Vagina (tissue), 2 donors: ENCODE data around the gene SLC29A1. TPM values are rescaled to one million over a fixed set of nuclear protein-coding genes. Genes with fewer than 3 reads are reported as not detected.
A peak's percentile ranks its signal among the peaks of the same experiment; 100 is the strongest.

Experiments used
- DNase-seq, 2 donors: peaks; one replicate each; pipeline ENCODE4 v3.0.0-alpha.2; 2017; ENCODE audit errors: extremely low spot score in 2 of 2
- H3K27ac ChIP-seq: fragments of 200-600 bp; sonication (generic); one replicate; pipeline ENCODE4 v1.5.1; 2019
- H3K27me3 ChIP-seq: fragments of 200-600 bp; sonication (generic); one replicate; pipeline ENCODE4 v1.5.1; 2019
- H3K36me3 ChIP-seq, 2 donors: fragments of 200-600 bp; sonication (generic); one replicate each; pipeline ENCODE4 v1.5.1; 2017 to 2019
- H3K4me1 ChIP-seq: fragments of 200-600 bp; sonication (generic); one replicate; pipeline ENCODE4 v1.5.1; 2019
- H3K4me3 ChIP-seq, 2 donors: fragments of 200-600 bp; sonication (generic); 1 replicate in 1 of 2; 2 replicates in 1 of 2; pipeline ENCODE4 v1.5.1; 2016 to 2019
- H3K9me3 ChIP-seq: fragments of 200-600 bp; sonication (generic); one replicate; pipeline ENCODE4 v1.5.1; 2019
- CTCF ChIP-seq, 3 experiments: fragments of 450-650 bp in 2 of 3; fragments of 200-600 bp in 1 of 3; sonication (generic) in 1 of 3; IDR thresholded peaks; one replicate each; pipeline ENCODE4 v1.5.1; 2017 to 2019; ENCODE audit warnings: antibody characterized with exemption in 3 of 3, mild to moderate bottlenecking in 2 of 3, moderate library complexity in 2 of 3
- POLR2A ChIP-seq, 2 donors: fragments of 450-650 bp; IDR thresholded peaks; one replicate each; pipeline ENCODE4 v1.6.1; 2017; ENCODE audit warnings: antibody characterized with exemption in 2 of 2, mild to moderate bottlenecking in 2 of 2, moderate library complexity in 2 of 2
- POLR2AphosphoS5 ChIP-seq, 2 donors: sonication (generic); formaldehyde crosslinking; IDR thresholded peaks; one replicate each; pipeline ENCODE4 v1.9.0; 2017; ENCODE audit warnings: antibody characterized with exemption in 2 of 2, mild to moderate bottlenecking in 2 of 2, low read depth in 1 of 2; ENCODE audit not compliant: insufficient read depth in 1 of 2
- intact Hi-C: fragments of 100-400 bp; cut with DNase I; formaldehyde crosslinking; loops from one replicate; pipeline ENCODE4 v1.15.1; 2023
- total RNA-seq: library from RNA; depleted of rRNA; stranded (reverse); fragments of >200 nt; gene quantifications from one replicate; pipeline ENCODE4 v1.2.3, GENCODE V29; 2016

SLC29A1 gene
- total RNA-seq, result 51.1 TPM

- DNase-seq, result no peak
- intact Hi-C loops, result no loop called here
- Histone ChIP-seq H3K36me3 (no peaks in the 10 kb centered on the region), H3K27me3 (no peaks in the 10 kb centered on the region), H3K9me3 (no peaks in the 10 kb centered on the region), H3K4me1 (peaks cover 85% of the 10 kb centered on the region), H3K4me3 (peak within 1 kb of the TSS; percentile 67 to 74), H3K27ac (peak within 1 kb of the TSS; percentile 95)
- TF ChIP-seq CTCF (IDR thresholded peaks at IDR 0.05), result no peak
- peak in 1 of 2 donors; percentile 58 for TF ChIP-seq POLR2AphosphoS5 (IDR thresholded peaks at IDR 0.05; ENCODE audit: insufficient read depth in 1 of 2, low read depth in 1 of 2)
- TF ChIP-seq POLR2A (IDR thresholded peaks at IDR 0.05), result no peak
Measured at GRCh38 chr6:44223319-44224028, at the start of gene SLC29A1. Gene SLC29A1, plus strand, starts transcription at chr6:44223595. Its CDS starts 3,719 bp downstream, at chr6:44227314.

- no peaks in the 10 kb centered on the region for H3K9me3 ChIP-seq
- no peak overlapping the region for H3K27ac ChIP-seq
- no peak for DNase-seq
- no peaks in the 10 kb centered on the region for H3K27me3 ChIP-seq
- intact Hi-C loops, result no loop called here
- no peak overlapping the region for H3K4me3 ChIP-seq
- no peaks in the 10 kb centered on the region for H3K4me1 ChIP-seq
- no peaks in the 10 kb centered on the region for H3K36me3 ChIP-seq
- no peak for TF ChIP-seq POLR2AphosphoS5 (IDR thresholded peaks at IDR 0.05; ENCODE audit: insufficient read depth in 1 of 2, low read depth in 1 of 2)
- TF ChIP-seq POLR2A (IDR thresholded peaks at IDR 0.05), result no peak
- TF ChIP-seq CTCF (IDR thresholded peaks at IDR 0.05), result no peak
Measured at GRCh38 chr6:44176130-44176761, 47.1 kb upstream of the SLC29A1 start.

GRCh38 chr6:44176762-44177509 lies 46.5 kb upstream of the SLC29A1 start:
- DNase-seq, result no peak
- TF ChIP-seq CTCF (IDR thresholded peaks at IDR 0.05) (no peak), POLR2AphosphoS5 (IDR thresholded peaks at IDR 0.05; ENCODE audit: insufficient read depth in 1 of 2, low read depth in 1 of 2) (no peak), POLR2A (IDR thresholded peaks at IDR 0.05) (no peak)
- no peaks in the 10 kb centered on the region for H3K4me1 ChIP-seq
- no peaks in the 10 kb centered on the region for H3K36me3 ChIP-seq
- no peak overlapping the region for H3K27ac ChIP-seq
- no peaks in the 10 kb centered on the region for H3K27me3 ChIP-seq
- intact Hi-C loops, result no loop called here
- H3K4me3 ChIP-seq, result peak overlapping the region in 1 of 2 donors; percentile 4
- no peaks in the 10 kb centered on the region for H3K9me3 ChIP-seq

GRCh38 chr6:44177691-44178423 lies 45.5 kb upstream of the SLC29A1 start:
- no peak for TF ChIP-seq POLR2AphosphoS5 (IDR thresholded peaks at IDR 0.05; ENCODE audit: insufficient read depth in 1 of 2, low read depth in 1 of 2)
- TF ChIP-seq CTCF (IDR thresholded peaks at IDR 0.05), result no peak
- no peak for TF ChIP-seq POLR2A (IDR thresholded peaks at IDR 0.05)
- Histone ChIP-seq H3K9me3 (no peaks in the 10 kb centered on the region), H3K4me1 (no peaks in the 10 kb centered on the region), H3K27ac (peak overlapping the region; percentile 29), H3K4me3 (no peak overlapping the region), H3K36me3 (no peaks in the 10 kb centered on the region), H3K27me3 (no peaks in the 10 kb centered on the region)
- no peak for DNase-seq
- intact Hi-C loops, result no loop called here
